ENCODE results near the gene FHIT. TPM values are rescaled to one million over a fixed set of nuclear protein-coding genes. Genes with fewer than 3 reads are reported as not detected.

The FHIT gene
- total and polyA plus RNA-seq, 8 donors: 1.8 to 10.6 (median 7.1) TPM

DNA sequence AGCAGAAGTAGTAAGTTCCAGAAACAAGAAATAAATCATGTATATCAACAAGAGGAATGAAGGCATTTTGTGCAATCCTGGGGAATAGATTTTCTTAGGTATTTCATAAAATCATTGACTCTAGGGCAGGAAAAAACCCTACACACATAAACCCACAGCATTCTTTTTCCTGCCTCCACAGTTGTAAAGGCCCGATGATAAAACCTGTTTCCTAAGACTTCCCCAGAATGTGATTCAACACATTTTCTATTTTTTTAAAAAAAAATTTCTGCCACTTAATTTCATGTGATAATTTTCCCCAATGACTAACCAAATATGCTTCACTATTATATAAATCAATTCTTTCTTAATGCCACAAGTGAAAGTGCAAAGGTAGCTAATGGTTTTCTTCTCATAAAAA is 407.0 kb downstream of the FHIT start:
- no peak overlapping the region for H3K27ac ChIP-seq
- TF ChIP-seq EP300 (IDR thresholded peaks at IDR 0.05): no peak
- no peak for TF ChIP-seq POLR2AphosphoS5 (IDR thresholded peaks at IDR 0.05)
- TF ChIP-seq POLR2A (IDR thresholded peaks at IDR 0.05): no peak
- no peak for TF ChIP-seq CTCF (IDR thresholded peaks at IDR 0.05)
- no peaks in the 10 kb centered on the region for H3K9me3 ChIP-seq
- no peaks in the 10 kb centered on the region for H3K4me1 ChIP-seq
- intact Hi-C loops (cut with DNase I; ENCODE audit: low total_unique reads): no loop called here
- no peaks in the 10 kb centered on the region for H3K36me3 ChIP-seq
- no peaks in the 10 kb centered on the region for H3K27me3 ChIP-seq
- no peak overlapping the region for H3K4me3 ChIP-seq
- DNase-seq: no peak
- 74 to 92% (median 81%) methylated on average over 1 of the region's 1 CpG for WGBS, 5 donors

GRCh38 chr3:60841355-60841754 is 409.9 kb downstream of the FHIT start:
- intact Hi-C loops (cut with DNase I; ENCODE audit: low total_unique reads): no loop called here
- WGBS, 5 donors: 65 to 82% (median 78%) methylated on average over 2 of the region's 2 CpGs

GRCh38 chr3:60839246-60839645 is 412.0 kb downstream of the FHIT start:
- H3K9me3 ChIP-seq: no peaks in the 10 kb centered on the region
- no peaks in the 10 kb centered on the region for H3K27me3 ChIP-seq
- no peaks in the 10 kb centered on the region for H3K4me1 ChIP-seq
- H3K36me3 ChIP-seq: no peaks in the 10 kb centered on the region
- no peak overlapping the region for H3K4me3 ChIP-seq
- peak in 1 of 2 donors; percentile 26 for DNase-seq
- intact Hi-C loops (cut with DNase I; ENCODE audit: low total_unique reads): no loop called here
- no peak for TF ChIP-seq EP300 (IDR thresholded peaks at IDR 0.05)
- no peak for TF ChIP-seq POLR2A (IDR thresholded peaks at IDR 0.05)
- TF ChIP-seq CTCF (IDR thresholded peaks at IDR 0.05): no peak
- no peak for TF ChIP-seq POLR2AphosphoS5 (IDR thresholded peaks at IDR 0.05)
- no peak overlapping the region for H3K27ac ChIP-seq
- 73 to 85% (median 82%) methylated on average over 4 of the region's 4 CpGs for WGBS, 5 donors

More at GRCh38 chr3:60841355-60841754, 409.9 kb downstream of the FHIT start:
- H3K36me3 ChIP-seq: no peaks in the 10 kb centered on the region
- no peaks in the 10 kb centered on the region for H3K4me1 ChIP-seq
- no peaks in the 10 kb centered on the region for H3K27me3 ChIP-seq
- H3K27ac ChIP-seq: no peak overlapping the region
- H3K9me3 ChIP-seq: no peaks in the 10 kb centered on the region
- TF ChIP-seq CTCF (IDR thresholded peaks at IDR 0.05) (no peak), POLR2A (IDR thresholded peaks at IDR 0.05) (no peak), POLR2AphosphoS5 (IDR thresholded peaks at IDR 0.05) (no peak), EP300 (IDR thresholded peaks at IDR 0.05) (no peak)
- no peak overlapping the region for H3K4me3 ChIP-seq
- DNase-seq: no peak

DNA sequence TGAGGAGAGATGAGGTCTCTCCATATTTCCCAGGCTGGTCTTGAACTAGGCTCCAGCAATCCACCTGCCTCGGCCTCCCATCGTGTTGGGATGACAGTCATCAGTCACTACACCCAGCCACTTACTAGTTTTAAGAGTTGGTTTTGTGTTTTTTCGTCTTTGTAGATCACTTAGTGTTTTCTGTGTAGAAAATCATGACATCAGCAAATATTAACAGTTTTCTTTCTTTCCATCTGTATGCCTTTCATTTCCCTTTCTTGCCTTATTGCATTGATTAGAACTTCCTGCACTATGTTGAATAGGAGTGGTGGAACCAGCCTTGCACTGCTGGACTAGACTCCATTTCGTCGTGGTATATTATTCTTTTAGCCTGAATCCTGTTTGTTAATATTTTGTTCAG is 415.5 kb downstream of the FHIT start:
- Histone ChIP-seq H3K27me3 (no peaks in the 10 kb centered on the region), H3K9me3 (no peaks in the 10 kb centered on the region), H3K36me3 (no peaks in the 10 kb centered on the region), H3K4me1 (no peaks in the 10 kb centered on the region), H3K27ac (no peak overlapping the region), H3K4me3 (no peak overlapping the region)
- TF ChIP-seq EP300 (IDR thresholded peaks at IDR 0.05): no peak
- TF ChIP-seq POLR2A (IDR thresholded peaks at IDR 0.05): no peak
- TF ChIP-seq CTCF (IDR thresholded peaks at IDR 0.05): no peak
- TF ChIP-seq POLR2AphosphoS5 (IDR thresholded peaks at IDR 0.05): no peak
- DNase-seq: no peak
- 94 to 99% (median 97%) methylated on average over 5 of the region's 5 CpGs for WGBS, 5 donors
- intact Hi-C loops (cut with DNase I; ENCODE audit: low total_unique reads): no loop called here
